Activated T-cell treated with anti-CD3 and anti-CD28 coated beads, Interleukin-2, amount 50 U/mL, for 48 hours (primary cell): ENCODE results near the gene SYTL5.

ENCODE experiments used
- DNase-seq, 2 experiments: peaks; one replicate each; pipeline ENCODE4 v3.0.0-alpha.2; 2020

The SYTL5 gene

DNA sequence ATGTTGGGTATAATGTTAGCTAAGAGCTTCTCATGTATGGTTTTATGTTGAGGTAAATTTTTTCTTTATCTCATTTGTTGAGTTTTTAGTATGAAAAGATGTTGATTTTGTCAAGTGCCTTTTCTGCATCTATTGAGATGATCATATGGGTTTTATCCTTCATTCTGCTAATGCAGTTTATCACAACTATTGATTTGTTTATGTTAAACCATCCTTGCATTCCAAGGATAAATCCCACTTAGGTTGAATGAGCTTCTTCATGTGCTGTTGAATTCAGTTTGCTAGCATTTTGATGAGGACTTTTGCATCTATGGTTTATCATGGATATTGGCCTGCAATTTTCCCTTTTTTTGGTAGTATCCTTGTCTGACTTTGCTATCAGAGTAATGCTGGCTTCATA lies 93.3 kb downstream of the SYTL5 start:
- no peak for DNase-seq

DNA sequence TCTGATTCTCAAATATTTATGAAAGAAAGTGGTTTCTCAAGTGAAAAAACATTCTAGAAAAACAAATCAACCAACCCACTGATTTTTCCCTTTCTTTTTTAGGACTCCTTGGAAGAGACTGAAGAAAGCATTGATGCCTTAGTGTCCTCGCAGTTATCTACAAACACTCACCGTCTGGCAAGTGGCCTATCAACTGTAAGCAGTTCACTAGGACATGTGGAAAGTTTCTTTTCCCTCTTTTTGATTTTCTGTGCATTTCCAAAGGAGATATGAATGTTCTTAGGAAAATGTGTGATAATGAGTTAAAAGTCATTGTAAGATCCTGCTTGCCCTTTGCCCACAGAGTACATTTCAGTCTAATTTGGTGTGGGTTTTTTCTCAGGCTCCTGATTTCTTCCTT lies 95.9 kb downstream of the SYTL5 start:
- DNase-seq, result no peak

DNA sequence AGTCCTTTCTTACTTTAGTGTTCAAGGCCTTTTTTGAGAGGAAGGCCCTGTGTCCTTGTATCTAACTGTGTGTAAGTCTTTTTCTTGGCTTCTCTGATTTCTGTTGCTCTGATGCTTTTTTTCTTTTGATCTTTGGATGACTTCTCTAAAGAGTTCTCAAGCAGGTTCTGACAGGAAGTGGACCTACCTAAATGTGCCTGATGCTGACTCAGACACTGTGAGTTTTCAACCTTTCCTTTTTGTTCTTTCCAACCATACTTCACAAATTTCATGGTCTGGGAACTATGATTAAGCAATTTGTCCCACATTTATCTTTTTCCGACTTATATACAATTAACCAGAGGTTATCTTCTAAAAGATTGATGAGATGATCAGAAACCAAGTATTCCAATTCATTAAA lies 96.5 kb downstream of the SYTL5 start:
- DNase-seq, result no peak

DNA sequence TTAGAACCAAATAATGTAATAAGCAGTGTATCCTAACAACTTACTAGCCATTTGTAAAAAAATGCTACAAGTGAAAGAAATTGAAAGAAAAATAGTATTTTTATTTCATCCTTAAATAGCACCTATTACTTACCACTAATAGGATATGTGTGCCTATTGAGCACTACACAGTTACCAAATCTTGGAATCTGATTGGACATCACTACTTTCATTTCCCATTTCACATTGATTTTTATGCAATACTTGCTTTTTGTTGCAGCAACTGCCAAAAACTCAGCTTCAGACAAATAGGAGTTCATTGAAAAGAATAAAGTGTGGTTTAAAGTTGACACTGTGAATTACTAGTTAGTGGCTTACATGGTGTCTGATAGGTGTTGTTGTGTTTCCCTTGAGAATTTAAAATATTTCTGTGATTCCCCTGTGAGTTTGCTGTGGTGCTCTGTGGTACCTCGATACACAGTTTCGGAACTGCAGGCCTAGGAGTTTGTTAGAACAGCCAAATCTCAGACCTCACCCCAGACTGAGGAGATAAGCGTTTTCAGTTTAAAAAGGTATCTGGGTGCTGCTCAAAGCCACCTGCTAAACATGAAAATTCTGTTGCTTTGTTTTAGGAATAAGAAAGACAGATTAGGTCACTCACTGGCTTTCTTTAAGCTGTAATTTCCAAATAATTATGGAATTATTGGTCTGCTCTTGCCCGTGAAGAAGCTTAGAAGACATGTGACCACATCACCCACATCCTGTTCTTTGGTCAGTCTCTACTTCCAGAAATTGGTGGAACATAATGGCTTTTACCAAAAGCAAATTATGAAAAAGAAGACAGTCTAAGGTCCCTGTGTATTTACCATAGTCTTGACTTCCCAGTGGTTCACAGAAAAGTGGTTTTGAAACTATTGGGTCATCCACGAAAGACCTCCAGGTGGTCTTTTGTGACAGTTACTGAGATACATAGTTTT lies 97.8 kb downstream of the SYTL5 start:
- no peak for DNase-seq

DNA sequence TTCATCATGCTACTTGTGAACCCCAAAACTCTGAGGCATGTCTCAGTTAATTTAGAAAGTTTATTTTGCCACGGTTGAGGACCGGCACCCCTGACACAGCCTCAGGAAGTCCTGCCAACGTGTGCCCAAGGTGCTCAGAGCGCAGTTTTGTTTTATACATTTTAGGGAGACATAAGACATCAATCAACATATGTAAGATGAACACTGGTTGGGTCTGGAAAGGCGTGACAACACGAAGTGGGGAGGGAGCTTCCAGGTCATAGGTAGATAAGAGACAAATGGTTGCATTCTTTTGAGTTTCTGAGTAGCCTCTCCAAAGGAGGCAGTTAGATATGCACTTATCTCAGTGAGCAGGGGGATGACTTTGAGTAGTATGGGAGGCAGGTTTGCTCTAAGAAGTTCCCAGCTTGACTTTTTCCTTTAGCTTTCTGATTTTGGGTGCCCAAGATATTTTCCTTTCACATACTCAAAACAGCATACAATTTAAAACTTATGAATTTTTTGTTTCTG lies 98.9 kb downstream of the SYTL5 start:
- DNase-seq, result no peak

DNA sequence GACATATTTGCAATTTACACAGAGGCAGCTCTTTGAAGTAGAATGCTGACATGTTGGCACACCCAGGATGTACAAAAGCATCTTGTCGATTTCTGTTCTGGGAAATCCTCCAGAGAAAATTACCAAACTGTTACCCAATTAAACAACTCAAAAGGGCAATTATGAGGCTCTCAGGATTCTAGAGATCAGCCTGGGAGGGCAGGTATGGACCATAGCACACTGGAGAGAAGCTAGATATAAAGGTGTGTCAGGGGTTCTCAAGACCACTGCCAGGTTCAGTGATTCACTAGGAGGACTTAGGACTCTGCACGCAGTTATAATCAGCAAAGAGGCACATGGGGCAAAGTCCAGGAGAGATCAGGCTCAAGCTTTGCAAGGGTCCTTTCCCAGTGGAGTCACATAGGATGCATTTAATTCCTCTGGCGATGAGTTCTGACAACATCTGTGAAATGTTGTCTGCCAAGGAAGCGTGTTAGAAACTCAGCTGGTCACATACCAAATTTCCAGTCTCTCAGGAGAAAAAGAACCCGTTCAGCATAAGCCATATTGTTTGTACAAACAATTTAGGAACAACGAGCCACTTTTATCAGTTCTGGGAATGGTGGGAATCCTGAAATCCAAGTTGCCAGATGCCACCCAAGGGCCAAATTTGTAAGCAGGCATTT lies 100.8 kb downstream of the SYTL5 start:
- no peak for DNase-seq

DNA sequence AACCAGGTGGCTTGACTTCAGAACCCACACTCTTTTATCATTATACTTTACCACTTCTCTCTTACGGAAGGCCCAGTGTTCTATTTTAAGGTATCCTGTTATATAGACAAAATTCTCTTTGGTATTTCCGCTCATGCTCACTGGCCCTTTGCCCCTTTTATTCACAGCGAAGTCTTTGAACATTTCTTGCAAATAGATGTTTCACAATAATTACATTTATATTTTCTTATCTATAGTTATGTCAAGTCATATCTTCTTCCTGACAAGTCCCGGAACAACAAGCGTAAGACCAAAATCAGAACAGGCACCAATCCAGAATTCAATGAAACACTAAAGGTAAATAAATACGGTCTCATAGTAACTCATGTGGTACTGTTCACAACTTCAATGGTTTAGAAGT lies 102.0 kb downstream of the SYTL5 start:
- no peak for DNase-seq

DNA sequence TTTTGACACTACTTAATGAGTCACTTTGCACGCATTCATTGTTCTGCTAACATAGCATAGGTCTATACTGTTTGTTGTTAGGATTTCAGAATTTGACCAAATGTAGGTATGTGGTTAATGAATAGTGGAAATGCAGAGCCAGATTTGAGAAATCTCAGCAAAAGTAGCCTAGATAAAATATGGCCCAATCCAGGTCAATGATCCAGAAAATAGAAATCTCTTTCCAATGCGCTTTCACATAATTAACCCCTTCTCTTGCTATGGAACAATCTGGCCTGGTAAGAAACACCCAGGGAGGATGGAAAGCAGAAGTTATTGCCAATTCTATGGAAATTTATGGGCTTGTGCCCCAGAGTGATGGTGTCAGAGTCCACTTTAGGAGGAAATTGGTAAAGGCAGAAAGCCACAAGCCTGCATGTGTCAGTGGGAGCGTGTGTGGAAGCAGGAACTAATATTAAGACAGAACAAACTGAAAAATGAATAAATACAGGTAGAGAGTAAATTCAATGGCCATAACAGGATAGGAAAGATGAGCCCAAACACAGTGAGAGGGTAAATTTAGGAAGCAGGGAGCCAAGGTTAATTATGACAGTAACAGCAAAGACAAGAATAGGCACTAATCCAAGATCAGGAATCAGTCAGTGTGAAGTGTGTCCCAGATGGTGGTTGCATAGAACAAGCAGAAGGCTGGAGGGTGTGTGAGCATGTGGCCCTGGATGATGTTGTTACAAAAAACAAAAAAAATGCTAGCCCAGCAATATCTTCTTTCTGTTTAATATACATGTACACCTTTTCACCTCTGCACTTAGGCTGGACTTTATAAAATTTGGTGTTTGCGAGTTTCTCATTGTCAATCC lies 102.9 kb downstream of the SYTL5 start:
- no peak for DNase-seq

DNA sequence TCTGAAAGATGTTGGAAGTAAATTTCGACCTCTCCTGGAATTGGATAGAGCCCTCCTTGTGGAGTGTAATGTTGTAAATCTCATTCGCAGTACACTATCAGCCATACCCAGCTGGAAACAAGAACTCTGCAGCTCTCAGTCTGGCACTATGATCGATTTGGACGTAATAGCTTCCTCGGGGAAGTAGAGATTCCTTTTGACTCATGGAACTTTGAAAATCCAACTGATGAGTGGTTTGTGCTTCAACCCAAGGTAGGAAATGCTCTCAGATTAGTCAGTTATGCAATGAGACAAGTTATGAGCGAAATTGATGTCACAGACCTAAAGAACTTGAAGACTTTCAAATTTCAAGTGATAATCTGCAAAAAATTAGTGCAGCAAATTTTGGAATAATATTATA lies 103.9 kb downstream of the SYTL5 start:
- no peak for DNase-seq

DNA sequence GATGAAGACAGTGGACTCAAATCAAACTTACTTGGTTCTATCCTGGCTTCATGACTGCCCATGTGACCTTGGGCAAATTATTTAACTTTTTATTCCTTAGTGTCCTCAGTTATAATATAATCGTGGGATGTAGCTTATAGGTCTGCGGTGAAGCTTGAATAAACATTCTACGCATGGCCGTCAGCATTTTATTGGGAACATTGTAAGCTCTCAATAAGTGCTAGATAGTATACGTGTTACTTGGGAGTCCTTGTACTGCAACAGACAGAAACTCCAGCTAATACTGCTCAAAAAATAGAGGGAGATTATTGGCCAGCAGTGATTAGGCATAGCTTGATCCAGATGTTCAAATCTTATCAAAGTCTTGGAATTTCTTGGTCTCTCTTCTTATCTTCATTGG lies 104.8 kb downstream of the SYTL5 start:
- no peak for DNase-seq

DNA sequence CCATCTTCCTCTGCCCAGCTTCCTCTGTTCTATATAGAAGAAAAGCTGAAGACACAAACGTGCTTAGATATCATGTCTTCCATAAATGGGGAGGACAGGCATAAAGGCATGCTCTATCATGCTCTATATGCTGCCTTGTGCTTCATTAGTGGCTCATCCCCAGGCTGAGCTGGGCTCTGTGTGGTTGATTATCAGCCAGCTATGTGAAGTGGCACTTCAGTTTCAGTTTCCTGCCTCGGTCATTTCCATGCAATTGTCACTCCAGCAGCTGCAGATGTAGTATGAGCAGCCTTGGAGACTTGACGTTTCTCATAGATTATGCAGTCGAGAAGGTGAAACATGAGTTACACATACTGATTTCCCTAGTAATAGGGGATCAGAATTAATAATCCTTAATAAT lies 106.2 kb downstream of the SYTL5 start:
- no peak for DNase-seq

DNA sequence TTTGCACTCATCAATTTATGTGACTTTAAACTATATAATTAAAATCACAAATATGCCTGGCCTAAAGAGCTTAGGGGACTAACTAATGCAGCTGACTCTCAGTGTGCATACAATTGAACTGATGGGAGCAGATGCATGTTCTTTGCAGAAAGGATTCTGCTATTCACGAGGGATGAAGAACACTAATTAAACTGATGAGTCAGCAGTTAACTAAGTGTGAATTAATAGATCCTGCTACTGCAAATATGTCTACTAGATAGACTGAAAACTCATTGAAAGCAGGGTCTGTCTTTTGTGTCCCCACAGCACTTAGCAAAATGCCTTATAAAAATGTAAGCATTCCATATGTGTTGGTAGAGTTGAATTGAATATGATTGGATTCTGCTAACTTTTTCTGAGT lies 110.4 kb downstream of the SYTL5 start:
- no peak for DNase-seq

DNA sequence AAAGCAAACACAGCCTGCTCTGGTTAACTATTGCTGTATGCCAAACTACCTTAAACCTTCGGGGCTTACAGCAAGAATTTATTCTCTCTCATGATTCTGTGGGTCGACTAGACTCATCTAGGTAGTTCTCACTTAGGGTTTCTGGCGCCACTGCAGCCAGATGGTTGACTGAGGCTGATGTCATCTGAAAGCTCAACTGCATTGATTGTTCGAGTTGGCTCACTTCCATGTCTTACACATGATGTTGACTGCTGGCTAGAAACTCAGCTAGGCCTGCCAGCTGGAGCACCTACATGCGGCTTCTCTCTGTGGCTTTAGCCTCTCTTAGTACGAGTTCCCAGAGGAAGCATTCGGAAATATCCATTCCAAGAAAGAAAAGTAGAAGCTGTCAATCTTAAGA lies 111.1 kb downstream of the SYTL5 start:
- no peak for DNase-seq

DNA sequence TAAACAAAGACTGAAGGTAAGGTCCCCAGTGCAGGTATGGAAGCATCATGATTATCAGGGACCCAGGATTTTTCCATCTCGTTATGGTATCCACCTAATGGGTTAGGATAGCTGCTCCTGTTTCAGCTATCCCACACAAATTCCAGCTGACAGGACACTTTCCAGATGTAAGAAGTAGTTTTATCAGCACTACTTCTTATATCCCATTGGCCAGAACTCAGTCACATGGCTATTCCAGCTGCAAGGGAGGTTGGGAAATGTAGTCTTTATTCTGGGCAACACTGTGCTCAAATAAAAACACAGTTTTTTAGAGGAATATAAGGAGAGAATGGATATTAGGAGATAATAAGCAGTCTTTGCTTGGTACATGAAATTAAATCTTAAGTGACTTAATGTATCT lies 117.6 kb downstream of the SYTL5 start:
- DNase-seq, result no peak

DNA sequence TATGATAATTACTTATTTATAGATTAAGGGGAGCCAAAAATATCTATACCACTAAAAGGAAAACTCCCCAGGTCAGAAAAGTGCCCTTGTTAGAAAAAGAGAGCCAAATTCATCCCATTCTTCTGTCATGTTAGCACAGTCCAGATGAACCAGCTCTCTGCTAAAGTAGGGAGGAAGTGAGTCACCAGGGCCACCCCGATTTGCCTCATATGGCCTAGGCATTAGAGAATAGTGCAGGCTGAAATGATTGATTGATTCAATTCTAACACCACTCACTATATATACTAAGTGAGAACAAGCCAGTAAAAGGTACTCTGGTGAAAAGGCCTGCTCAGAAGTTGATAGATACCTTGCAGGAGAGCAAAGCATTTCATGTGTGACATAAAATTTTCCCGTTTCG lies 119.8 kb downstream of the SYTL5 start:
- DNase-seq, result no peak

DNA sequence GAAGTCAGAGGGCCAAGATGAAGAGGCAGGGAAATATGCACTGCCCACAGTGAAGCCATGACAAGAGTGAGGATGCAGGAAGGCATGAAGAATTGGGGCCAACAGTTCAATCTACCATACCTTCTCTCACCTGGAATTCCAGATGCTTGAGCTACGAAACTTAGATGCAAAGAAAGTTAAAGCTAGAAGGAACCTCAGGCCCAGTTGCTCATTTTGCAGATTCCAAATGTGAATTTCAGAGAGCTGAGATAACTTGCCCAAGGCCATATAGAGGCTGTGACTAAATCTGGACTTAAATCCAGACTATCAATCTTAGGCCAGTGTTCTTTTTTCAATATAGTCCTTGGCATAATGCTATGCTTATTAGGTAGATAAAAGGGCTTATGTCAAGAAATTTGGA lies 121.6 kb downstream of the SYTL5 start:
- no peak for DNase-seq

DNA sequence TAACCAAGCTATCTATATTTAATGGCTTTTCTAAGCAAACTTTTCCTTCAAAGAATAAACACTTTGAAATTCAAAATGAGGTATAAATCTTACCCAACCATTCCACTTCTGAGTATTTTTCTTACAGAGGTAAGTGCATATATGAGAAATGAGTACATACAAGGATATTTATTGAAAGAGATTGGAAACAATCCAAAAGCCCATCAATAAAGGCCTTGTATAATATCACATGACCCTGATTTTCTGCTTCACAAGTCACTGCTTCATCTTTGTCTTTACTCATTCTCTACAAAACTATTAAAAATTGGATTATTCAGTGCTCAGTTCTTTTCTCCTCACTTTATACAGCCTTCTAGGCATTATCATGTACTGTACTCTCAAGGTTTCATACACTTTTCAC lies 123.0 kb downstream of the SYTL5 start:
- no peak for DNase-seq

DNA sequence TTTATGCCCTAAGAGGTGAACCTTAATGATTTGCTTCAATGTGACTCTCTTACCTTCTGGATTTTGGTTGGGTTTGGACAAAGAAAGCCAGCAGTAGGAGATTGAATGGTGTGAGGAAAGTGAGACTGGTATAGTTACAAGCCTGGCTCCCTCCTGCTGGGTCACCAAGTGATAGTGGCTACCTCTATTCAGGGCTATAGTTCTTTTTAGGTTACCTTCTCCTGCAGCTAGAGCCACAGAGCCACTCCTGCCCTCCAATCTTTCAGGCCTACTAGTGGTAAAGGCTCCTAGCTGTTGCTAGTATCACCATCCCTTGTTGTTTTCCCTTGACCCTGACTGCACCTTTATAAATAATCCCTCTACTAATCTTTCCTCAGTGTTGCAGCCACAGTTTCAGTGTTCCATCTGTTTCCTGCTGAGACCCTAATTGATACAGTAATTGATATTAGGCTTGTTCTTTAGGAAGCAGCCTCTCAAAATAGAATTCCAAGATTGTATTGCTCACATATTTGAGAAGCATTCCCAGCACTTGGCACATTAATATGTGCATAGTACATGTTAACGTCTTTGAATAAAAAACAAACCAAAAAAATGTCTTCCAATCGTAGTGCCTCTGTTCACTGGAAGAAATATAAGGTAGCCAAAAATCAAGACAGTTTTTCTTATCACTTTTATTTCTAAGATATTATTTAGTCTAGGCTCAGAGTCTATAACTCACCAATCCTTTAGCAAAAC lies 132.0 kb downstream of the SYTL5 start:
- no peak for DNase-seq

DNA sequence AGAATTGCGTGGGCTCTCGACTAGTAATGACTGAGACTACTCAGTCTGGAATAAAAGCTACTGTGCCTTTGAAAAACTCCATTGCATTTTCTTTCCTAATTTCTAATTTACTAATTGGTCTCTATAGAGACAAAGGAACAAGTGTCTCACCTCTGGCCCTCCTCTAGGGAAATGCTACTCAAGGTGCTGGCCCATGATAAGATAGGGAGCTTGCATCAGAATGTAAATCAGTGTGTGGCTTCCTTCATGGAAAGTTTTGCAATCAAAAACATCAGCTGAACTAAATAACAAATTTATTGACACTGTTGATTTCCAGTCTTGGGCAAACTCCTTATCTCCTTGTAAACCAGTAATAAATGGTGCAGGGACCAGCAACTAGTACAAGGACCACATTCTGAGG lies 132.5 kb downstream of the SYTL5 start:
- no peak for DNase-seq

DNA sequence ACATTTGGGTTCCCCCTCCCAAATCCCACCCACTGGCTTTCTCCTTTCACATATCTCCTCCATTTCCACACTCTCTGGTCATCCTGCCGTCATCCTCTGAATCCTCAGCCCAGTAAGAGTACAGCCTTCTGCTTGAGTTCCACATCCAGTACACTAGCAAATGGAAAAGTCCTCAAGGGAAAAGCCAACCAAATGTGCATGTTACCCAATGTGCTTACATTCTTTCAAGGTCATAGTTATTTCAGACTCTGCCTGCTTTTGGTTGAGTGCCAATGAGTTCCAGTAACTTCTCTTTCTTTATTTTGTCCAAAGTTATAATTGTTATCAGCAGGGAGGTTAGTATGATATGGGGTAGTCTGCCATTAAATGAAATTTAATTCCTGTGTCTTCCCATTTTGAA lies 136.3 kb downstream of the SYTL5 start:
- no peak for DNase-seq

DNA sequence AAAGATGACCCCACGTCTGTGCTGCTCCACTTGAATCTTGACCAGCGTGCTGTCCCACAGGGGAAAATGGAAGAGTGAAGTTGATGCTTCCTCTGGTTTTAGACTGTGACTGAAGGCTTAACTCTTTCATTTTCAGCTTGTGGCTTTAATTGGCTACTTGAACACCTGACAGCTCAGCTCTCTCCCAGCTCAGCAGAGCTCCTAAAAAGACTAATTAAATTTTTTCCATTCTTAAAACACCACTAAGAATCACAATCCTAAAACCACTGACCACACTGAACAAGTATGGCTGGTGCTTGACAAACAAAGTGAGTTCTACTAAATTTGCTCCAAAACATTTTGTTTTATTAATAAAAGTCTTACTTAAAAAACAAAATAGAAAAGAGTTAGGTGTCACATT lies 142.7 kb downstream of the SYTL5 start:
- DNase-seq, result no peak

DNA sequence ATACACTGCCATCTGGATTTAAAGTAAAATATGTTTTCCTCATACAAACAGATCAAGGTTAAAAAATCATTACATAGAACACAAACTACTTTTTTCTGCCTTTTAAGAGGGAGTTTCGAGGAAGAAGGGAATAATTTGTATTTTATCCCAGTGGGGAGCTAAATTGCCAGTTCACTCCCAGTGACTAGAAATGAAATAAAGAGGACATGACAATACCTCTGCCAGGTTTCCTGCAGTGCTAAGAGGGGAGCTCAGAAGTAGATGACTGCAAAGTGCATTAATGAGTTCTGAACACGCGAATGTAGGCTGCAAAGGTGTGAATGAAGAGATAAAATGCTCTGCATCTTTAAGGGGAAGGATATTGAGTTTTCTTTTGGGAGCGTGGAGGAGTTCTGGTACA lies 144.6 kb downstream of the SYTL5 start:
- no peak for DNase-seq

DNA sequence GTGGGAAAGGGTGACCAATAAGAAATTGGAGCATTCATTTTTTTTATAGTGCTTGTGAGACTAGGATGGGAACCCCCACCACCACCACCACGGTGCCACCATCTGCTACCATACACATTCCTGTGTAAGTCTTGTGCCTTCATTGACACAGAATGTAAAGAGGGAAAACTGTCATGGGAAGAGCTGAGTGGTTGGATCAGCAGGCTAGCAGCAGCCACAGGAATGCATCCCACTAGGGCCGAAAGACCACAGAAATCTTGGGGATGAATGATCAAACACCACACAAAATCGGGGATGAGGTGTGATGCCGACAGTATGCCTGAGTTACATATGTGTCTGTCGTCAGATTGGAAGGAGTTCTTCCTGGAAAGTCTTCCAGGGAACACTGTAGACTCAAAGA lies 145.1 kb downstream of the SYTL5 start:
- DNase-seq, result no peak
